Hematopoietic multipotent progenitor cell treated with erythropoietin and hydrocortisone succinate and interleukin-3 and kit ligand, for 8 days (in vitro differentiated cells): ENCODE results near the gene TRIP13.
A peak's percentile ranks its signal among the peaks of the same experiment; 100 is the strongest.

Experiments used
- DNase-seq: peaks from one replicate; pipeline ENCODE4 v3.0.0-alpha.2; 2015

TRIP13 gene

GRCh38 chr5:957748-958485, 65.2 kb downstream of the TRIP13 start:
- DNase-seq = no peak

- no peak for DNase-seq
Observed at GRCh38 chr5:958701-959571, 66.3 kb downstream of the TRIP13 start.

GRCh38 chr5:959581-960531, 67.2 kb downstream of the TRIP13 start:
- no peak for DNase-seq

- no peak for DNase-seq
Observed at GRCh38 chr5:960551-960950, 67.9 kb downstream of the TRIP13 start.

GRCh38 chr5:961002-961710, 68.5 kb downstream of the TRIP13 start:
- no peak for DNase-seq

- no peak for DNase-seq
Observed at GRCh38 chr5:961711-962240, 69.1 kb downstream of the TRIP13 start.

GRCh38 chr5:962386-962785, 69.7 kb downstream of the TRIP13 start:
- DNase-seq = no peak

GRCh38 chr5:962801-963200, 70.1 kb downstream of the TRIP13 start:
- DNase-seq = no peak

GRCh38 chr5:963310-963672, 70.6 kb downstream of the TRIP13 start:
- no peak for DNase-seq

- DNase-seq = peak; percentile 78
Observed at GRCh38 chr5:963673-964531, 71.2 kb downstream of the TRIP13 start.

GRCh38 chr5:964821-965220, 72.1 kb downstream of the TRIP13 start:
- no peak for DNase-seq

GRCh38 chr5:965604-966344, 73.1 kb downstream of the TRIP13 start:
- DNase-seq = no peak

- no peak for DNase-seq
Observed at GRCh38 chr5:966345-966710, 73.6 kb downstream of the TRIP13 start.

GRCh38 chr5:966941-967340, 74.3 kb downstream of the TRIP13 start:
- DNase-seq = no peak
